ENCODE measurements around the gene MT1HL1.

GRCh38 chr1:237018896-237019295, 14.7 kb upstream of the MT1HL1 start:
- TF ChIP-seq CTCF (conservative IDR thresholded peaks at IDR 0.05; ENCODE audit: low read depth, low read length) (no peak), POLR2A (IDR thresholded peaks at IDR 0.05; ENCODE audit: low read depth, low read length) (no peak), USF2 (IDR thresholded peaks at IDR 0.05; ENCODE audit: low read depth, low read length) (no peak), CEBPB (IDR thresholded peaks at IDR 0.05; ENCODE audit: low read depth, low read length) (no peak), MXI1 (IDR thresholded peaks at IDR 0.05; ENCODE audit: borderline replicate concordance, low read depth, low read length) (no peak), NFE2L2 (IDR thresholded peaks at IDR 0.05; ENCODE audit: low read depth, low read length) (no peak), MAFK (IDR thresholded peaks at IDR 0.05; ENCODE audit: low read depth, low read length) (no peak), MAZ (IDR thresholded peaks at IDR 0.05; ENCODE audit: borderline replicate concordance, low read depth, low read length) (no peak), SMC3 (IDR thresholded peaks at IDR 0.05; ENCODE audit: low read depth, low read length) (no peak), RFX5 (IDR thresholded peaks at IDR 0.05; ENCODE audit: low read depth, low read length) (no peak), BHLHE40 (IDR thresholded peaks at IDR 0.05; ENCODE audit: low read depth, low read length) (no peak), CHD1 (IDR thresholded peaks at IDR 0.05; ENCODE audit: low read depth, low read length) (no peak)

Measured in IMR-90 (cell line).